IPS DF 6.9 (cell line): ENCODE results near the gene MYO9A.

ENCODE experiments used
- DNase-seq: peaks from one replicate; pipeline ENCODE4 v3.0.0-alpha.2; 2013; ENCODE audit warnings: low read depth, low spot score
- H3K27ac ChIP-seq: one replicate; pipeline ENCODE4 v1.5.1; 2013; ENCODE audit warnings: low read length, control low read depth
- H3K27me3 ChIP-seq: 2 replicates; pipeline ENCODE4 v1.6.1; 2013; ENCODE audit warnings: mild to moderate bottlenecking, low read length; ENCODE audit not compliant: control insufficient read depth, insufficient read depth
- H3K36me3 ChIP-seq: 2 replicates; pipeline ENCODE4 v1.6.1; 2013; ENCODE audit warnings: low read length; ENCODE audit not compliant: control insufficient read depth, insufficient read depth
- H3K4me1 ChIP-seq: 2 replicates; pipeline ENCODE4 v1.6.1; 2013; ENCODE audit warnings: low read length; ENCODE audit not compliant: control insufficient read depth, insufficient read depth
- H3K4me3 ChIP-seq: 2 replicates; pipeline ENCODE4 v1.5.1; 2013; ENCODE audit warnings: mild to moderate bottlenecking, low read length
- H3K9me3 ChIP-seq: 2 replicates; pipeline ENCODE4 v1.6.1; 2013; ENCODE audit warnings: low read length, inconsistent platforms; ENCODE audit not compliant: control insufficient read depth, insufficient read depth
- WGBS: extraction: QIAGEN DNeasy Blood & Tissue Kit; methylation state at CpG from one replicate; pipeline ENCODE4 v1.1.7; 2013; ENCODE audit warnings: mixed read lengths, missing lambda C conversion rate; ENCODE audit not compliant: insufficient read length, insufficient coverage; 5-methylcytosine and 5-hydroxymethylcytosine counted together

The MYO9A gene

DNA sequence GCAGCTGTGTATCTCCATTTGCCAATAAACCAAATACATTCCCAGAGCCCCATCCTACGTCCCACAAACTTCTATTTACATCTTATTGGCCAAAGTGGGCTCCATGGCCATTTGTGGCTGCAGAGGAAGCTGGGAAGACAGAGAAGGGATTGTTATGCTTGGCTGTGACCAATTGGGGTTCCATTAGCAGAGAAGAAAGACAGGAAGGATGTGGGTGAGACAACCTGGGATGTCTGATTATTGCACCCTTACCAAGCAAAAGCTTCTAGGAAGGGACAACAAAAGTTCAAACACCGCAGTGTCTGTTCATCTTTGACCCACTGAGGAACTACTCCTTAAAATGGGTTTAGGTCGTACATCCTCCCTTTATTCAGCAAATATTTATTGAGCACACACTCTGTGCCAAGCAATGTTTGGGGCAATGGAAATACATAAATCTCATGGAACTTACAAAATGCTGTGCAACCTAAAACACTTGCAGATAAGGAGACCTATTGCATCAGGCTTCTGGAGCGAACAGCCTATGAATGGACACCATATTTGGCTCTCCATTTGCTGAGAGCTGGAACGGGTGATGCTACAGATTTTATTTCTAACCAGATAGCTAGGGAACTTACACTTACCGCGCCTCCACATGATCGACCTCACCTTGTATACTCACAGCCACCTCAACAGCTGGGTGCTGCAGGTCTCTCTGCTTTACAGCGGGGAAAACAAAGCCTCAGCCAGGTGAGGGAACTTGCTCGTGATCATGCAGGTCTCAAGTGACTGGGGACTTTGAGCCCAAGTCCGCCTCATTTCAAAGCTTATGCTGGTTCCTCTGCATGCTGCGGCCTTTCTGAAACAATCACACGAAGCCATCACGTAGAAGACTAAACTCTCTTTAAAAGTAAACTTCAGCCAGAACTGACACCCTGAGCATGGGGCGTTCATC lies 329.0 kb downstream of the MYO9A start:
- no peaks in the 10 kb centered on the region; the same call in 1 of the 2 replicates for H3K4me1 ChIP-seq
- no peaks in the 10 kb centered on the region for H3K36me3 ChIP-seq
- H3K27ac ChIP-seq: no peak overlapping the region
- H3K4me3 ChIP-seq: no peak overlapping the region
- WGBS: no CpG with 5 or more reads among the region's 15 CpGs
- no peak for DNase-seq
- H3K27me3 ChIP-seq: no peaks in the 10 kb centered on the region
- H3K9me3 ChIP-seq: no peaks in the 10 kb centered on the region

GRCh38 chr15:71786673-71787072 lies 331.3 kb downstream of the MYO9A start:
- DNase-seq: no peak
- Histone ChIP-seq H3K4me1 (no peaks in the 10 kb centered on the region; the same call in 1 of the 2 replicates), H3K4me3 (no peak overlapping the region), H3K27ac (no peak overlapping the region), H3K9me3 (no peaks in the 10 kb centered on the region), H3K36me3 (no peaks in the 10 kb centered on the region), H3K27me3 (no peaks in the 10 kb centered on the region)
- 100% methylated on average over 3 of the region's 7 CpGs for WGBS

GRCh38 chr15:71785996-71786395 lies 332.0 kb downstream of the MYO9A start:
- H3K4me3 ChIP-seq: no peak overlapping the region

DNA sequence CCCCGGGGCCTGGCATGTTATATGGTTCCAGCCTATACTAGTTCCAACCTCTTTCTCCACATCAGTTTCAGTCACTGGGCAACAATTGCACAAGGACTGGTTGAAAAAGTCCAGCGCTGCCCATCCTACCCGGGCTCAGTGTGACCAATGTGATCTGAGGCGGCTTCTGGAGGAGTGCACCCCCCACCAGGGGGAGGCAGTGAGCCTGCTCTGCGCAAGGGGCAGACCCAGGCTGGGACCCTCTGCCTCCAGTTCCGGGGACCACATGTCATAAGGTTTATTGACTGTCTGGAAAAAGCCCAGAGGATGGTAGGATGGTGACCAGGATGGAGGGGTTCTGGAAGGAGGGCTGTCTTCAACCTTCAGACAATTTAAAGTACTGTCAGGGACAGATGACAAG lies 333.2 kb downstream of the MYO9A start:
- no CpG with 5 or more reads among the region's 6 CpGs for WGBS
- H3K9me3 ChIP-seq: no peaks in the 10 kb centered on the region
- no peak for DNase-seq
- no peaks in the 10 kb centered on the region for H3K4me1 ChIP-seq
- H3K27ac ChIP-seq: no peak overlapping the region
- H3K36me3 ChIP-seq: no peaks in the 10 kb centered on the region
- no peak overlapping the region for H3K4me3 ChIP-seq
- H3K27me3 ChIP-seq: no peaks in the 10 kb centered on the region

More at GRCh38 chr15:71785996-71786395, 332.0 kb downstream of the MYO9A start:
- Histone ChIP-seq H3K27ac (no peak overlapping the region), H3K27me3 (no peaks in the 10 kb centered on the region), H3K4me1 (no peaks in the 10 kb centered on the region; the same call in 1 of the 2 replicates), H3K36me3 (no peaks in the 10 kb centered on the region), H3K9me3 (no peaks in the 10 kb centered on the region)
- DNase-seq: no peak
- no CpG with 5 or more reads among the region's 2 CpGs for WGBS

DNA sequence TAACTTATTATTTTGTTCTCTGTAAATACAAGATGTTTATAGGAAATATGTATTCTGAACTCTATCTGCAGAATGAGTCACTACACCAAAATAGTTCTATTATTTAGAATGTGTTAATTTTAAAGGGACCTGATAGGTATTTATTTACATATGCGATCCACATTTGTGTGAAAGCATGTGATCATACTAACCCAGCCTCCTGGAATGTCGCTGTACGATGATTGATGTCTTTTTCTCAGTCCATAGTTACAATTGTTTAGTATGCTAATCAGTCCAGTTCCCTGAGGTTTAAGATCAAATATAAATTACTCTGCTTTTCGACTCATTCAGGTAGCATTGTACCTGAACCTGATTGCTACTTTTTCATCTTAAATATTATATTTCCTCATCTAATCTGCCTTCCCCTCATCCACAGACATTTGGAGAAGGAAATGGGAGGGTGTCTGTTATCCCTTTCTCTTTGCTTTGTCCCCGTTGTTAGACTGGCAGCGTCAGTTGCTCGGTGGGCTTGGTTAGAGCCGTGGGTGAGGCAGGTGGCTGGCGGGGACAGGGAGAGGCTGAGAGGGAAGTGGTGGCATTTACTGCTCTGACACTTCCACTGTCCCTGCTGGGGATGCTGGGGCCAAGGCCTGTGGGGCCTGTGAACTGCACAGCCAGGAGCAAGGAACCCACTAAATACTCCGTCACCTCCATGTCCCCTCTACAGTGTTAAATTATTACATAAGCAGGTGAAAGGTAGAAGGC lies 335.4 kb downstream of the MYO9A start:
- Histone ChIP-seq H3K36me3 (no peaks in the 10 kb centered on the region), H3K9me3 (no peaks in the 10 kb centered on the region), H3K27me3 (no peaks in the 10 kb centered on the region), H3K4me1 (no peaks in the 10 kb centered on the region), H3K4me3 (no peak overlapping the region), H3K27ac (no peak overlapping the region)
- WGBS: no CpG with 5 or more reads among the region's 10 CpGs
- DNase-seq: no peak

GRCh38 chr15:71781965-71782265 lies 336.0 kb downstream of the MYO9A start:
- WGBS: no CpG with 5 or more reads among the region's 8 CpGs
- DNase-seq: no peak

DNA sequence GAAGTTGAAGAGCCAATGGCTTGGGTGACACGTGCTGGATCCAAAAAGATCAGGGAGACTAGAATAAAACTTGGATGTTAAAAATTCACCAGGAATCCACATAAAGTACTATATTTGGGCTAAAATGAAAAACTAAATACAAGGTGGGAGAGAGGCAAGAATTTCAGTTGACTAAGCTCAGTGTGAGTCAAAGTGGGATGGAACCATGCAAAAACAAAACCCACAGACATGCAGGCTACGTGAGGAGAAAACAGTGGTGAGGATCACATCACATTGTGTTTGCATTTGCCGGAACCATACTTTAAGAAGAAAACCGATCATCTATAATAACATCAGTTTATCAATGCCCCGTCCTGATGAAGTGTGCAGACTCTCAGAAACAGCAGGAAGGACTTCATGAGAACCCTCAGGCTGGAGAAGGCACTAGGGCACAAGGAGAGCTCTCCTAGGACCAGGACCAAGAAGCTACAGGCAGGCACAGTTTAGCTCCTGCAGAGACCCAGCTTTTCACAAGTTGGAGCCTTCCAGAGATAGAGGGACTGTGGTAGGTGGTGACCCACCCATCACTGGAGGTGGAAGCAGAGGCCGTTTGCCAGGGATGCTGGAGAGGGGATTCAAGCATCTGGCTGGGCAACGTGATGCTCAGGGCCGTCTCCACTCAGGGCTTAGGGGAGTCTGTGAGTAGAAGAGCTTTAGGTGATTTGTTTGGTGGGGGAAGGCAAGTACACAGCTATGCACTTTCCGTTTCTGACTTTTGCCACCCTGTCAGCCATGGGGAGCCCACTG lies 336.6 kb downstream of the MYO9A start:
- WGBS: no CpG with 5 or more reads among the region's 9 CpGs
- Histone ChIP-seq H3K9me3 (no peaks in the 10 kb centered on the region), H3K27ac (no peak overlapping the region), H3K4me3 (no peak overlapping the region), H3K4me1 (no peaks in the 10 kb centered on the region), H3K36me3 (0 out of 2 replicates have a peak, but pooled peaks cover 3% of the 10 kb centered on the region), H3K27me3 (no peaks in the 10 kb centered on the region)
- no peak for DNase-seq

More at GRCh38 chr15:71781965-71782265, 336.0 kb downstream of the MYO9A start:
- H3K4me1 ChIP-seq: no peaks in the 10 kb centered on the region
- H3K9me3 ChIP-seq: no peaks in the 10 kb centered on the region
- no peak overlapping the region for H3K27ac ChIP-seq
- no peak overlapping the region for H3K4me3 ChIP-seq
- H3K27me3 ChIP-seq: no peaks in the 10 kb centered on the region
- 0 out of 2 replicates have a peak, but pooled peaks cover 3% of the 10 kb centered on the region for H3K36me3 ChIP-seq

DNA sequence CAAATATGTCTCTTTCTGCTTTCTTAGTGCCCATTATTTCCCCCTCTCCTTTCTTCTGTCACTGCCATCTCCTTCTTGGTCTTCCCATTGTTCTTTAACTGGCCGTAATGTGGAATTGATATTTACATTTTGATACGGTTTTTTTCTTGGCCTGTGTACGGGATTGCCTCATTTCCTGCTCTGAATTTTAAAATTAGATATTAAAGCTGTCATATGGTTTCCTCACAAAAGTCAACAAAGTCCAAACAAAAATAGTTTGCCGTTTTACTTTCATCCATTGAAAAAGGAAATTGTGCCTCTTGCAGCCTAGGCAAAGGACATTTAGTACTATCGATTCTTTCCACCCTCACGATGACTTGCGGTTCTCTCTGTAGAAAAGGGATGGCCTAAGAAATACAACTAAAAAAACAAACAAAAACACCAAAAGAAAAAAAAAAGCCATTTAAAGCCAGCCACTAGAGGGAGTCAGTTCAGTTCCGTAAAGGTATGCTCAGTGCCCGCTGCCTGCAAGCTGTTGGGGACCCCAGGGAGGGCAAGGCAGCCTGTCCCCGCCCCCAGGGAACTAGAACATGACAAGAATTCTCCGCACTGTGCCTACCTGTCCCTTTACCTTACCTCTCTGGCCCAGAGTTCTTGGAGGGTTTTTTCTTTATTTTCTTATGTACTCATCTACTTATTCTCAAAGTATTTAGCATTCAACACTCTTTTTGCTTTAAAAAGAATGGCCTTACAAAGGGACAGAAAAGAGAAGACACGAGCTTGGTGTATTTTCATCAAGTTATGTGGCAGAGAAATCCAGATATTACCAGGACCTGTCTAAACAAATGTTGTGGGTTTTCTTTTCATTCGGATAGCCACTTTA lies 337.6 kb downstream of the MYO9A start:
- no peak overlapping the region for H3K4me3 ChIP-seq
- no peaks in the 10 kb centered on the region for H3K9me3 ChIP-seq
- H3K27me3 ChIP-seq: no peaks in the 10 kb centered on the region
- no CpG with 5 or more reads among the region's 13 CpGs for WGBS
- peak; percentile 79 for DNase-seq
- H3K4me1 ChIP-seq: no peaks in the 10 kb centered on the region
- H3K27ac ChIP-seq: no peak overlapping the region
- H3K36me3 ChIP-seq: 0 out of 2 replicates have a peak, but pooled peaks cover 3% of the 10 kb centered on the region

GRCh38 chr15:71779073-71779797 lies 338.7 kb downstream of the MYO9A start:
- no peak for DNase-seq
- Histone ChIP-seq H3K36me3 (0 out of 2 replicates have a peak, but pooled peaks cover 3% of the 10 kb centered on the region), H3K9me3 (no peaks in the 10 kb centered on the region), H3K27me3 (no peaks in the 10 kb centered on the region), H3K4me3 (no peak overlapping the region), H3K4me1 (no peaks in the 10 kb centered on the region), H3K27ac (no peak overlapping the region)
- WGBS: no CpG with 5 or more reads among the region's 6 CpGs
